ENCODE results near the gene VCAM1.

VCAM1 gene

DNA sequence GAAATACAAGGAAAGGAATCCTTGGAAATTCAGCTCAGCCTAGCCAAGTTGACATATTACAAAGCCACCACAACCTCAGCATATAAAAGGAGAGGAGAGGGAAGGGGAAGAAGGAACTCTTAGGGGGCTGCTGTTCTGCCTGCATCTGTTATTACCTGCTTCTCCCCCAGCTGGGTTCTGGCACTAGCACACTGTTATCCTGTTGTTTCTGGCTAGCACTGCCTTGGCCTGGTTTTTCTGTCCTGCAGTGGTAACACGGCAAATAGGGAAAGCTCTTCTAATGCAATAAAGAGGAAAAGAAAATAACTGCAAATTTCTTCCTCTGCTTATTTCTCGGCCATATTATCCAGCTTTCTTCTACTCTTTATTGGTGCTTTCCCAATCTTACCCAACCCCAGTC is 16.5 kb upstream of the VCAM1 start:
- H3K27me3 ChIP-seq (ENCODE audit: insufficient read depth, poor library complexity, severe bottlenecking) = no peaks in the 10 kb centered on the region
- DNase-seq (ENCODE audit: low read depth in 1 of 2, low spot score in 1 of 2) = no peak
- TF ChIP-seq SPI1 (IDR thresholded peaks at IDR 0.05; ENCODE audit: borderline replicate concordance, low read depth) (no peak), GABPA (IDR thresholded peaks at IDR 0.05; ENCODE audit: low read depth) (no peak), POLR2AphosphoS5 (IDR thresholded peaks at IDR 0.05; ENCODE audit: low read depth) (no peak)
- TF ChIP-seq, protein P1, sequence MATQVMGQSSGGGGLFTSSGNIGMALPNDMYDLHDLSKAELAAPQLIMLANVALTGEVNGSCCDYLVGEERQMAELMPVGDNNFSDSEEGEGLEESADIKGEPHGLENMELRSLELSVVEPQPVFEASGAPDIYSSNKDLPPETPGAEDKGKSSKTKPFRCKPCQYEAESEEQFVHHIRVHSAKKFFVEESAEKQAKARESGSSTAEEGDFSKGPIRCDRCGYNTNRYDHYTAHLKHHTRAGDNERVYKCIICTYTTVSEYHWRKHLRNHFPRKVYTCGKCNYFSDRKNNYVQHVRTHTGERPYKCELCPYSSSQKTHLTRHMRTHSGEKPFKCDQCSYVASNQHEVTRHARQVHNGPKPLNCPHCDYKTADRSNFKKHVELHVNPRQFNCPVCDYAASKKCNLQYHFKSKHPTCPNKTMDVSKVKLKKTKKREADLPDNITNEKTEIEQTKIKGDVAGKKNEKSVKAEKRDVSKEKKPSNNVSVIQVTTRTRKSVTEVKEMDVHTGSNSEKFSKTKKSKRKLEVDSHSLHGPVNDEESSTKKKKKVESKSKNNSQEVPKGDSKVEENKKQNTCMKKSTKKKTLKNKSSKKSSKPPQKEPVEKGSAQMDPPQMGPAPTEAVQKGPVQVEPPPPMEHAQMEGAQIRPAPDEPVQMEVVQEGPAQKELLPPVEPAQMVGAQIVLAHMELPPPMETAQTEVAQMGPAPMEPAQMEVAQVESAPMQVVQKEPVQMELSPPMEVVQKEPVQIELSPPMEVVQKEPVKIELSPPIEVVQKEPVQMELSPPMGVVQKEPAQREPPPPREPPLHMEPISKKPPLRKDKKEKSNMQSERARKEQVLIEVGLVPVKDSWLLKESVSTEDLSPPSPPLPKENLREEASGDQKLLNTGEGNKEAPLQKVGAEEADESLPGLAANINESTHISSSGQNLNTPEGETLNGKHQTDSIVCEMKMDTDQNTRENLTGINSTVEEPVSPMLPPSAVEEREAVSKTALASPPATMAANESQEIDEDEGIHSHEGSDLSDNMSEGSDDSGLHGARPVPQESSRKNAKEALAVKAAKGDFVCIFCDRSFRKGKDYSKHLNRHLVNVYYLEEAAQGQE (IDR thresholded peaks at IDR 0.05; ENCODE audit: insufficient replicate concordance, low read depth) = no peak
- TF ChIP-seq, protein P2, sequence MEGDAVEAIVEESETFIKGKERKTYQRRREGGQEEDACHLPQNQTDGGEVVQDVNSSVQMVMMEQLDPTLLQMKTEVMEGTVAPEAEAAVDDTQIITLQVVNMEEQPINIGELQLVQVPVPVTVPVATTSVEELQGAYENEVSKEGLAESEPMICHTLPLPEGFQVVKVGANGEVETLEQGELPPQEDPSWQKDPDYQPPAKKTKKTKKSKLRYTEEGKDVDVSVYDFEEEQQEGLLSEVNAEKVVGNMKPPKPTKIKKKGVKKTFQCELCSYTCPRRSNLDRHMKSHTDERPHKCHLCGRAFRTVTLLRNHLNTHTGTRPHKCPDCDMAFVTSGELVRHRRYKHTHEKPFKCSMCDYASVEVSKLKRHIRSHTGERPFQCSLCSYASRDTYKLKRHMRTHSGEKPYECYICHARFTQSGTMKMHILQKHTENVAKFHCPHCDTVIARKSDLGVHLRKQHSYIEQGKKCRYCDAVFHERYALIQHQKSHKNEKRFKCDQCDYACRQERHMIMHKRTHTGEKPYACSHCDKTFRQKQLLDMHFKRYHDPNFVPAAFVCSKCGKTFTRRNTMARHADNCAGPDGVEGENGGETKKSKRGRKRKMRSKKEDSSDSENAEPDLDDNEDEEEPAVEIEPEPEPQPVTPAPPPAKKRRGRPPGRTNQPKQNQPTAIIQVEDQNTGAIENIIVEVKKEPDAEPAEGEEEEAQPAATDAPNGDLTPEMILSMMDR (IDR thresholded peaks at IDR 0.05; ENCODE audit: insufficient read depth, low read length) = no peak
- no peak overlapping the region for H3K4me3 ChIP-seq (replicated peaks; ENCODE audit: insufficient read depth, low read length)
- no peak overlapping the region for H3K27ac ChIP-seq (replicated peaks)

DNA sequence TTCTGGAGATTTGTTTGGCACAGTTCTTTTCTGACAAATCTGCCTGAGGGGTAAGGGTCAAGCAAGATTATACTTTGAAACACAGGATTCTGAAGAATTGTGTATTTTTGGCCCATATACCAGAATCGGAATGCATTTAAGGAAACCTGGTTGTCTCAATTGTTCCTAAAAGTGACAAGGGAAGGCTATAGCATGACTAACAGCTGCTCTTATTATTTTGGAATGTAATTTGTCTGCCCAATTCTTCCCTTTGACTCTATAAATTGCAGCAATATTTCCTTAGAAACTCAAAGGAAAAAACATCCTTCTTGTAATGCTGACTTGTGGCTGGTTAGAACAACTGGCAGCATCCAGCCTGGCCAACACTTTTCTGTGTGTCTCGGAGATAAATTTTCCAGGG is 15.8 kb upstream of the VCAM1 start:
- TF ChIP-seq, protein P2 (IDR thresholded peaks at IDR 0.05; ENCODE audit: insufficient read depth, low read length) = no peak
- no peak for TF ChIP-seq SPI1 (IDR thresholded peaks at IDR 0.05; ENCODE audit: borderline replicate concordance, low read depth)
- no peak for TF ChIP-seq POLR2AphosphoS5 (IDR thresholded peaks at IDR 0.05; ENCODE audit: low read depth)
- TF ChIP-seq GABPA (IDR thresholded peaks at IDR 0.05; ENCODE audit: low read depth) = no peak
- TF ChIP-seq, protein P1 (IDR thresholded peaks at IDR 0.05; ENCODE audit: insufficient replicate concordance, low read depth) = no peak
- Histone ChIP-seq H3K4me3 (replicated peaks; ENCODE audit: insufficient read depth, low read length) (no peak overlapping the region), H3K27me3 (ENCODE audit: insufficient read depth, poor library complexity, severe bottlenecking) (no peaks in the 10 kb centered on the region), H3K27ac (replicated peaks) (no peak overlapping the region)
- no peak for DNase-seq (ENCODE audit: low read depth in 1 of 2, low spot score in 1 of 2)

DNA sequence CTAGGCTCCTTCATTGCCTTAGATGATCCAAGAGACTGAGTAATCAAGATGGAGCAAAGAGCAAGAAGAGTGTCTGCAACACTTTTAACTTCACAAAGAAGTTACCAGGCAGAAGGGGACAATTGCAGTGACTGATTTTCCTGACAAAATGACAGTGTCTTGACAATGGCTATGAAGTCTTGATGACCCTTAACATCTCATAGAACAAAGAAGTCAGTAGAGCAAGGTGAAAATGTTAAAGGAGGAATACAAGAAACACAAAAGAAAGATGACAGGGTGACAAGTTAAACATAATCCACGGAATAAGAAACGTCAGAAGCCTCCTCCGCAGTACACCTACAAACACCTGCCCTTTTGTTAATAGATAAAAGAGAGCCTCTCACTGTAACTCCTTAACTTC is 15.1 kb upstream of the VCAM1 start:
- Histone ChIP-seq H3K4me3 (replicated peaks; ENCODE audit: insufficient read depth, low read length) (no peak overlapping the region), H3K27ac (replicated peaks) (no peak overlapping the region), H3K27me3 (ENCODE audit: insufficient read depth, poor library complexity, severe bottlenecking) (no peaks in the 10 kb centered on the region)
- TF ChIP-seq, protein P2 (IDR thresholded peaks at IDR 0.05; ENCODE audit: insufficient read depth, low read length) = no peak
- TF ChIP-seq, protein P1 (IDR thresholded peaks at IDR 0.05; ENCODE audit: insufficient replicate concordance, low read depth) = no peak
- TF ChIP-seq POLR2AphosphoS5 (IDR thresholded peaks at IDR 0.05; ENCODE audit: low read depth) (no peak), GABPA (IDR thresholded peaks at IDR 0.05; ENCODE audit: low read depth) (no peak), SPI1 (IDR thresholded peaks at IDR 0.05; ENCODE audit: borderline replicate concordance, low read depth) (no peak)
- no peak for DNase-seq (ENCODE audit: low read depth in 1 of 2, low spot score in 1 of 2)

Measured in HL-60 (cell line).